Vagina (tissue), 2 donors: ENCODE results near the gene GSTT4. TPM values are rescaled to one million over a fixed set of nuclear protein-coding genes. Genes with fewer than 3 reads are reported as not detected.
A peak's percentile ranks its signal among the peaks of the same experiment; 100 is the strongest.

Experiments
- DNase-seq, 2 donors: peaks; one replicate each; pipeline ENCODE4 v3.0.0-alpha.2; 2017; ENCODE audit errors: extremely low spot score in 2 of 2
- H3K27ac ChIP-seq: fragments of 200-600 bp; sonication (generic); one replicate; pipeline ENCODE4 v1.5.1; 2019
- H3K27me3 ChIP-seq: fragments of 200-600 bp; sonication (generic); one replicate; pipeline ENCODE4 v1.5.1; 2019
- H3K36me3 ChIP-seq, 2 donors: fragments of 200-600 bp; sonication (generic); one replicate each; pipeline ENCODE4 v1.5.1; 2017 to 2019
- H3K4me1 ChIP-seq: fragments of 200-600 bp; sonication (generic); one replicate; pipeline ENCODE4 v1.5.1; 2019
- H3K4me3 ChIP-seq, 2 donors: fragments of 200-600 bp; sonication (generic); 1 replicate in 1 of 2; 2 replicates in 1 of 2; pipeline ENCODE4 v1.5.1; 2016 to 2019
- H3K9me3 ChIP-seq: fragments of 200-600 bp; sonication (generic); one replicate; pipeline ENCODE4 v1.5.1; 2019
- CTCF ChIP-seq, 3 experiments: fragments of 450-650 bp in 2 of 3; fragments of 200-600 bp in 1 of 3; sonication (generic) in 1 of 3; IDR thresholded peaks; one replicate each; pipeline ENCODE4 v1.5.1; 2017 to 2019; ENCODE audit warnings: antibody characterized with exemption in 3 of 3, mild to moderate bottlenecking in 2 of 3, moderate library complexity in 2 of 3
- POLR2A ChIP-seq, 2 donors: fragments of 450-650 bp; IDR thresholded peaks; one replicate each; pipeline ENCODE4 v1.6.1; 2017; ENCODE audit warnings: antibody characterized with exemption in 2 of 2, mild to moderate bottlenecking in 2 of 2, moderate library complexity in 2 of 2
- POLR2AphosphoS5 ChIP-seq, 2 donors: sonication (generic); formaldehyde crosslinking; IDR thresholded peaks; one replicate each; pipeline ENCODE4 v1.9.0; 2017; ENCODE audit warnings: antibody characterized with exemption in 2 of 2, mild to moderate bottlenecking in 2 of 2, low read depth in 1 of 2; ENCODE audit not compliant: insufficient read depth in 1 of 2
- intact Hi-C: fragments of 100-400 bp; cut with DNase I; formaldehyde crosslinking; loops from one replicate; pipeline ENCODE4 v1.15.1; 2023
- total RNA-seq: library from RNA; depleted of rRNA; stranded (reverse); fragments of >200 nt; gene quantifications from one replicate; pipeline ENCODE4 v1.2.3, GENCODE V29; 2016

GSTT4 gene
- total RNA-seq, 1 donor from 2014 or later = not detected

GRCh38 chr22:24029304-24029703 lies 24.1 kb upstream of the GSTT4 start:
- Histone ChIP-seq H3K4me3 (no peak overlapping the region), H3K27ac (no peak overlapping the region), H3K27me3 (no peaks in the 10 kb centered on the region), H3K9me3 (no peaks in the 10 kb centered on the region), H3K4me1 (peaks cover 14% of the 10 kb centered on the region), H3K36me3 (no peaks in the 10 kb centered on the region)
- TF ChIP-seq POLR2AphosphoS5 (IDR thresholded peaks at IDR 0.05; ENCODE audit: insufficient read depth in 1 of 2, low read depth in 1 of 2) = no peak
- TF ChIP-seq CTCF (IDR thresholded peaks at IDR 0.05) = no peak
- no peak for TF ChIP-seq POLR2A (IDR thresholded peaks at IDR 0.05)
- DNase-seq = peak in 1 of 2 donors; percentile 10
- intact Hi-C loops = no loop called here

DNA sequence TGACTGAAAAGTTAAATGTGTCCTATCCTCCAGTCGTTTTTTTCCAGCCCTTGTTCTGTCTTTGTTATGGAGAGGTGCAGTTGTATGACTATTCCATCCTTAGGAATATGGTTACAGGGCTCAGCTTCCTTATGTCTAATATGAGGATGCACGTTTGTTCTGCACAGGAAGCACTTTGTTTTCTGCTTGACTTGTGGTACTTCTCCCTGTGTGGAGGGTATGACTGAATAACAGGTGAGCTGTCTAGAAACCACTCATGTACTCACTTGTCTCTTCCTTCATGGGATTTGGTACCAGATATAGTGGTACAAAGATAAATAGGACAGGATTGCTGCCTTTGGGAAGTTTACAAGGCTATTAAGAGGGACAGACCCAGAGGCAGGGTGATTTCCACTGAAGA lies 23.3 kb upstream of the GSTT4 start:
- DNase-seq = no peak
- H3K4me1 ChIP-seq = peaks cover 14% of the 10 kb centered on the region
- no peak overlapping the region for H3K4me3 ChIP-seq
- no peaks in the 10 kb centered on the region for H3K36me3 ChIP-seq
- no peak for TF ChIP-seq POLR2AphosphoS5 (IDR thresholded peaks at IDR 0.05; ENCODE audit: insufficient read depth in 1 of 2, low read depth in 1 of 2)
- no peak overlapping the region for H3K27ac ChIP-seq
- H3K9me3 ChIP-seq = no peaks in the 10 kb centered on the region
- no peaks in the 10 kb centered on the region for H3K27me3 ChIP-seq
- intact Hi-C loops = no loop called here

DNA sequence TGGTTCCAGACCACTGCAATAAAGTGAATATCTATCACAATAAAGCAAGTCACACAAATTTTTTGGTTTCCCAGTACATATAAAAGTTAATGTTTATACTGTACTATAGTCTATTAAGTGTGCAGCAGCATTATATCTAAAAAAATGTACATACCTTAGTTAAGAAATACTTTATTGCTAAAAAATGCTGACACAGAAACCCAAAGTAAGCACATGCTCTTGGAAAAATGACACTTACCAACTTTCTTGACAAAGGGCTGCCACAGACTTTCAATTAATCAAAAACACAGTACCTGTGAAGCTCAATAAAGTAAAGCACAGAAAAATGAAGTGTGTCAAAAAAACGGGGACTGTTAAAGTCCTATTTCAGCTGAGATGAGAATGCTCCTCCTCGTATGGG lies 22.7 kb upstream of the GSTT4 start:
- no peak for TF ChIP-seq POLR2AphosphoS5 (IDR thresholded peaks at IDR 0.05; ENCODE audit: insufficient read depth in 1 of 2, low read depth in 1 of 2)
- no peak for TF ChIP-seq CTCF (IDR thresholded peaks at IDR 0.05)
- no peak for DNase-seq
- Histone ChIP-seq H3K4me3 (no peak overlapping the region), H3K27ac (no peak overlapping the region), H3K4me1 (peaks cover 14% of the 10 kb centered on the region), H3K27me3 (no peaks in the 10 kb centered on the region), H3K36me3 (no peaks in the 10 kb centered on the region), H3K9me3 (no peaks in the 10 kb centered on the region)
- intact Hi-C loops = no loop called here

GRCh38 chr22:24027389-24027975 lies 22.2 kb upstream of the GSTT4 start:
- H3K27me3 ChIP-seq = no peaks in the 10 kb centered on the region
- intact Hi-C loops = no loop called here
- H3K36me3 ChIP-seq = no peaks in the 10 kb centered on the region
- no peak overlapping the region for H3K27ac ChIP-seq
- peak in 1 of 2 donors; percentile 16 for DNase-seq
- no peak overlapping the region for H3K4me3 ChIP-seq
- no peaks in the 10 kb centered on the region for H3K9me3 ChIP-seq
- no peak for TF ChIP-seq POLR2A (IDR thresholded peaks at IDR 0.05)
- TF ChIP-seq POLR2AphosphoS5 (IDR thresholded peaks at IDR 0.05; ENCODE audit: insufficient read depth in 1 of 2, low read depth in 1 of 2) = no peak
- no peak for TF ChIP-seq CTCF (IDR thresholded peaks at IDR 0.05)
- H3K4me1 ChIP-seq = peaks cover 14% of the 10 kb centered on the region

DNA sequence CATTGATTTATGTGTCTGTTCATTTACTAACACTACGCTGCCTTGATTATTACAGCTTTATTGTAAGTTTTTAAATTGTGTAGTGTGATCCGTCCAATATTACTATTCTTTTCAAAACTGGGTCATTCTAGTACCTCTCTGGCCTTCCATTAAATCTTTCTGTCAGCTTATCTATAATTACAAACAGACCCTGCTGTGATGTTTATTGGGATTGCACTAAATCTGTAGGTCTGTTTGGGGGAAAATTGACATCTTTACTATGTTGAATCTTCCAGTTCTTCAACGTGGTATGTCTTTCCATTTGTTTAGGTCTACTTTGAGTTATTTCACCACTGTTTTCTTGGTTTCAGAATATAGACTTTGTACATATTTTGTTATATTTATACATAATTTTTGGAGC lies 21.5 kb upstream of the GSTT4 start:
- H3K36me3 ChIP-seq = no peaks in the 10 kb centered on the region
- H3K9me3 ChIP-seq = no peaks in the 10 kb centered on the region
- TF ChIP-seq CTCF (IDR thresholded peaks at IDR 0.05) (no peak), POLR2AphosphoS5 (IDR thresholded peaks at IDR 0.05; ENCODE audit: insufficient read depth in 1 of 2, low read depth in 1 of 2) (no peak), POLR2A (IDR thresholded peaks at IDR 0.05) (no peak)
- H3K4me3 ChIP-seq = no peak overlapping the region
- no peak for DNase-seq
- no peak overlapping the region for H3K27ac ChIP-seq
- H3K4me1 ChIP-seq = peaks cover 14% of the 10 kb centered on the region
- no peaks in the 10 kb centered on the region for H3K27me3 ChIP-seq
- intact Hi-C loops = no loop called here
